HG02884 (cell line): ENCODE data around the gene HNRNPF.

Experiments
- ATAC-seq: cut with Tn5 transposase; IDR thresholded peaks from one replicate; pipeline ENCODE4 v1.9.1; 2021; ENCODE audit warnings: mild to moderate bottlenecking, moderate library complexity; ENCODE audit not compliant: unreplicated experiment

Gene HNRNPF

GRCh38 chr10:43380610-43381222 is 28.3 kb downstream of the HNRNPF start:
- no peak for ATAC-seq

DNA sequence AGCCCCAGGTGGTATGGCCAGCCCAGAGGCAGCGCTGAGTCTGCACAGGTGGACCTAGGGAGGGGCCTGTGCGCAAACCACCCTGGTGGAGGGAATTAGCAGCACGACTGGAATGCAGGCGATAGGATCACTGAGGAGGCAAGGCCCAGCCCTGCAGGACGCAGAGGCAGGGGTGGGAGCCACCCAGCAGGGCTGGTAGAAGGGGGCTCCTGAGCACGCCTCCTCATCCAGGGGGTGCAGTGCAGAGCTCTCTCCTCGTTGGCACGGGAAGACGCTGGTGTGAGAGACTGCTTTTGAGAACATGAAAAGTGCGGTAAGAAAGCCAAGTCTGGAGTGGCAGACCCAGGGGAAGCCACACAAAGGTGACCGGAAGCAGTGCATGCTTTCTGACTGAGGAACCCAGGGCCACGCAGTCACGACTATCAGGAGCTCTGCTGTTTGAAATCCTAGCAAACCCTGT is 31.5 kb downstream of the HNRNPF start:
- no peak for ATAC-seq

- ATAC-seq: no peak
These were observed 32.1 kb downstream of the HNRNPF start for GRCh38 chr10:43376828-43377423.

GRCh38 chr10:43376046-43376635 is 32.8 kb downstream of the HNRNPF start:
- no peak for ATAC-seq

GRCh38 chr10:43375401-43376020 is 33.5 kb downstream of the HNRNPF start:
- ATAC-seq: no peak

DNA sequence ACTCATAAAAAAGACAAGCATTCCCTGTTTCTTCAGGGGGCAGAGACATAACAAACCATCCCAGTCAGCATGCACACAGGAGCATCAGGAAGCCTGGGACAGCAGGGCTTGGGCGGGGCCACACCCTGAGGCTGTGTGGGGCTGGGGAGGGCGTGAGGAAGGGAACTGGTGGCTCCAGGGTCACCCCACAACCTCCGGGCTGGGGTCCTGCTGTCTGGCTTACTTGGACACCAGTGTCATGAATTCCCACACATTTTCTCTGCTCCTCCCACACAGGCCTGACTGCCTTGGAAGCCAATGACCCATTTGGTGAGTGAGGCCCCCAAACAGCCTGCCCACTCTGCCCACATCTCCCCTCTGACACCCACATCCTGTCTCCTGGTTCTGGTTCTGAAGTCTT is 34.8 kb downstream of the HNRNPF start:
- ATAC-seq: no peak

DNA sequence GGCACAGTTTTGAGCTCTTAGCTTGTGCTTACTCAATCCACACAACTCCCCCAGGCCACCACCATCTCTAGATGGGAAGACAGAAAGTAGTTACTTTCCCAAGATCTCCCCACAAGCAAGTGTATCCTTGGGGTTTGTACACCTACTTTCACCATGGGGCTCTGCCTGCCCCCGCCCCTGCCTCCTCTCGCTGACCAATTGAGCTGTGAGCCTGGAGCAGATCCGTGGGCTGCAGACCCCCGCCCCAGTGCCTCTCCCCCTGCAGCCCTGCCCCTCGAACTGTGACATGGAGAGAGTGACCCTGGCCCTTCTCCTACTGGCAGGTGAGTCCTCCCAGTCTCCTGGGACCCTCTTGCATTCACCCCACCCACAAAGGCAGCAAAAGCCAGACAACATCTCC is 35.5 kb downstream of the HNRNPF start:
- no peak for ATAC-seq

DNA sequence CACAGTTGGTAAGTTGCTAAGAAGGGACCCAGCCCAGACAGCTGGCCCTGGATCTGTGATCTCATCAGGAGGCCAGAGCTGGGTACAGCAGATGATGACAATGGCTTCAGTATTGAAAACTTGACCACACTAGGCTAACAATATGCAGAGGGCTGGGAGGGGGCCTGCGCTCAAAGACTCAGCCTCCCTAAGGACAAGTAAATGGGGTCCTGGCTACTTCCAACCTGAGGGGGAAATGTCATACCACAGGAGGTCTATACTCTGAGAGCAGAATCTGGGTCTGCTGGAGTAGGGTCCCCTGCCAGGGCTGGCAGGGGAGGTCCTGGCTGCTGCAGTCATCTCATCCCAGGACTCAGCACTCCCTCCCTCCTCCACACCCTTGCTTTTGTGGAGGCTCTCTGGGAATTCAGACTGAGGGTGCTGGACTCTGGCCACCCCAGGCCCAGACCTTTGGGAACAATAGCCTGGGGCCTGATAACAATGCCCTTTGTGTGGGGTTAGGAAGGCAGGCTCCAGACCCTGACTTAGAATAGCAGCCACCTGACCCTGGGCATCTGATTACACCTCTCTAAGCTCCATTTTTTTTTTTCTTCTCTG is 36.1 kb downstream of the HNRNPF start:
- no peak for ATAC-seq

GRCh38 chr10:43371418-43371817 is 37.6 kb downstream of the HNRNPF start, which contains the start of gene FXYD4:
TSS of gene FXYD4 (plus strand) at chr10:43371636. CDS start at chr10:43373747, 2,111 bp downstream.
- ATAC-seq: no peak

- ATAC-seq: no peak
These were observed 38.2 kb downstream of the HNRNPF start for GRCh38 chr10:43370671-43371215.

GRCh38 chr10:43369921-43370320 is 39.1 kb downstream of the HNRNPF start:
- ATAC-seq: no peak

DNA sequence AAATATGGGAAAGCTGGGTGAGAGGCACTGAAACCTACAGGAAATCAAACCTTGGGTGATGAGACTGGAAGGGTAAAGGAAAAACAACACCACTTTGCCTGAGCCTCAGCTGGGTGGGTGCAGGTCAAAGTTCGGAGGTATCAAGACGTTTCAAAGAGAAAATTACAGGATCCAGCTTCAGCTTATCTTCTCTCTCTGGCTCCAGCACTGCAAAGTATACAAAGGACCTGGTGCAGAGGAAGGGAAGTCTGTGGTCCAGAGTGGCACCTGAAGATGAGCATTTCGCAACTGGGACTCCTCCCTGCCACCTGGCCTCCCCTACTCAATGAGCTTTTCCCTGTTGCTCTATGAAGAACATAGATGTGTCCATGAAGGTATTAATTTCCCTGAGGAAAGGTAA is 44.0 kb downstream of the HNRNPF start:
- no peak for ATAC-seq

DNA sequence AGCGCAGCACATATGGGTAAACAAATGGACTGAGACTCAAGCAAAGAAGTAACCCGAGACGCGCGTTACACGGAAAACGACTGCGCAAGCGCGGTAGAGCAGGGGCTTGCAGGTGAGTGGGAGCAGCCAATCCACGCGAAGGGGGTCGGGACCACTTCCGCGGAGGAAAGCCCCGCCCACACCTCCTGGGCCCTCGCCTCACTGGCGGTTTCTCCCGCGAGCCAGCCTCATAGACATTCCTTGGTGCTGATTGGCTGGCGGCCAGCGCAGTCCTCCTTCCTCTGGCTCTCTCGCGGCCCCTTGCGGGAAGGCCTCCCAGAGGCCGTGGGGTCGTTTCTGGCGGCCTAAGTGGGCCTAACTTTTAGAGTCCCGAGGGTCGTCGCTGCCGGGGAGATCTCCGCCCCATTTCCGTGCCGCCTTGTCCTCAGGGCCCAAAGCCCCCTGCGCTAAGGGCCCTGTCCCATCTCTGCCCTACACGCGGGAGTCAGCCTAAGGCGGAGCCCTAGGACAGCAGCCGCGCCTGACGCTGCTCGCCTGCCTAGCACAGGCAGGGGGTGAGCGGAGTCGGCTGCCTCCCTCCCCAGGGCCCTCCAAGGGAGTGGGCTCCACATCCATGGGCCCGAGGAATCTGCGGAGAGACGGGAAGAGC is 46.7 kb downstream of the HNRNPF start:
- peak; percentile 97 for ATAC-seq

GRCh38 chr10:43361547-43362190 is 47.3 kb downstream of the HNRNPF start:
- ATAC-seq: no peak

GRCh38 chr10:43360086-43360485 is 48.9 kb downstream of the HNRNPF start:
- ATAC-seq: no peak

DNA sequence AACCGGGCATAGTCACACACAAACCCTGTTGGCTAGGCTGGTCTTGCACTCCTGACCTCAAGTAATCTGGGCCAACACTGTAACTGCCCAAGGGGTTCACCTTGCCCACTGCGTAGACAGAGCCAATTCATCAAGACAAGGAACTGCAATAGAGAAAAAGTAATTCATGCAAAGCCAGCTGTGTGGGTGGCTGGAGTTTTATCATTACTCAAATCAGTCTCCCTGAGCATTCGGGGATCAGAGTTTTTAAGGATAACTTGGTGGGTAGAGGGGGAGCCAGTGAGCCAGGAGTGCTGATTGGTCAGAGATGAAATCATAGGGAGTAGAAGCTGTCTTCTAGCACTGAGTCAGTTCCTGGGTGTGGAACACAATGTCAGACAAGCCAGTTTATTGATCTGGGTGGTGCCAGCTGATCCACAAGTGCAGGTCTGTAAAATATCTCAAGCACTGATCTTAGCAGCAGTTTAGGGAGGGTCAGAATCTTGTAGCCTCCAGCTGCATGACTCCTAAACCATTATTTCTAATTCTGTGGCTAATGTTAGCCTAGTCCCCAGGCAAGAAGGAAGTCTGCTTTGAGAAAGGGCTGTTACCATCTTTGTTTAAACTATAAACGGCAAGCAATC is 53.1 kb downstream of the HNRNPF start:
- no peak for ATAC-seq

DNA sequence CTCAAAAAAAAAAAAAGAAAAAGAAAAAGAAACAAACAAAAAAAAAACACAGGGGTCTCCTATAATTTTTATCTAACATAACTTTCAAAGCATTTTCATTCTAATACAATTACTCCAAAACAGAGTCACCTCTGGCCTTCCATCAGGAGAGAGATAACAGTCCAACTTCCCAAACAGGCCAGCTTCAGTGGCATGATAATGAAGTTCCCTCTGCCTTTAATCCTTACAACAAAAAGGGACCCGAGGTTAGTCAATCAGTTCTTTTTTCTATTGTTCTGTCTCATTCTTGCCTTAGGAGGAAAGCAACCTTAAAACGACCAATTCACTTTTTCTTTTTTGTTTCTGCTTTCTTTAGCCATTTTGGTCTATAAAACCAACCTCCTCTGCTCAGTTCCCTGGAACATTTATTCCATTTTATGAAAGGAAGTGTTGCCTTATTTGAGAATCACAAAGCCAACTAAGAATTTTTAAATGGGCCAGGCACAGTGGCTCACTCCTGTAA is 54.1 kb downstream of the HNRNPF start:
- no peak for ATAC-seq

DNA sequence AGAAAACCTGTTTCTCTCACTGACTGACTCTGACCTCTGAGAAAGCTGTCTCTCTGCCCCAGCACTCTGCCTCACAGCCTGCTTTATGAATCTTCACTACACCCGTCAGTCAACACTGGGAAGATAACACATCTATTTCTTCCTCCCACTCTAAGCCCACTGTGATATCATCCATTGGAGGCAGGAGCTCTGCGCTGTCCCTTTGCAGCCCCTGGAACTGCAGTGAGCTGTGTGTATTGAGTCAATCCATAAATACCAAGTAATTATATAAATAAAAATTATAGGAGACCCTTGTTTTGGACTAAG is 54.7 kb downstream of the HNRNPF start:
- ATAC-seq: no peak

GRCh38 chr10:43353495-43354329 is 55.3 kb downstream of the HNRNPF start:
- no peak for ATAC-seq
